GM20431 (cell line): ENCODE results near the gene RFNG.
"Not testable (repeated sequence)": the region's sequence is repeated elsewhere in the genome, so short reads cannot be mapped to it uniquely, and the experiment has no call there.

Experiments used
- in situ Hi-C: fragments of 300-500 bp; cut with MseI, MboI; formaldehyde crosslinking; loops from one replicate; pipeline ENCODE4 v1.15.0; 2020; ENCODE audit warnings: low sequenced_read_pairs; ENCODE audit not compliant: unreplicated experiment

The RFNG gene

GRCh38 chr17:82049106-82049505 lies 2.5 kb downstream of the RFNG start:
- in situ Hi-C loops: no loop called here

GRCh38 chr17:82048571-82048971 lies 3.0 kb downstream of the RFNG start:
- in situ Hi-C loops: no loop called here

GRCh38 chr17:82047914-82048570 lies 3.6 kb downstream of the RFNG start:
- in situ Hi-C loops: no loop called here

GRCh38 chr17:82047379-82047778 lies 4.2 kb downstream of the RFNG start:
- in situ Hi-C loops: no loop called here

GRCh38 chr17:82046903-82047302 lies 4.7 kb downstream of the RFNG start:
- in situ Hi-C loops: no loop called here

DNA sequence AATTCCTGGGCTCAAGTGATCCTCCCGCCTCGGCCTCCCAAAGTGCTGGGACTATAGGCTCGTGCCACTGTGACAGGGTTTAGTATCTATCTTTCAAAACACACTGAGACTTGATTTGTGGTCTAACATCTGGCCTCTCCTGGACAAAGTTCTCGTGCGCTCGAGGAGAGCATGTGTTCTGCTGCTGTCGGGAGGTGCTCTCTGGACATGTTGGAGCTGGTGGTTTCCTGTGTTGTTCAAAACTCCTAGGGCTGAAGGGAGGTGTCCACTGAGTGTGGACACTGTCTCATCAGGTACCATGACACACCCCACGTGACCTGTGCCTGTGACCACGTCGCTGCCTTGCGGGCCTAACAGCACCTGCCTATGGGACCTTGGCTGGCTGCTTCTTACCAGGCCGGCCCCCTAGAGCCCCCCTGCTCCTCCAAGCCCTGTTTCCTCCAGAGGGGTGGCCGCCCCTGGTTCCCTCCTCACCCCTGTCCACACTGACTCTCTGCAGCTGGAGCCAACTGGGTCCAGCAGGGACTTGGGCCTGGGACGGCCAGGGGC lies 5.6 kb downstream of the RFNG start:
- in situ Hi-C loops: no loop called here

DNA sequence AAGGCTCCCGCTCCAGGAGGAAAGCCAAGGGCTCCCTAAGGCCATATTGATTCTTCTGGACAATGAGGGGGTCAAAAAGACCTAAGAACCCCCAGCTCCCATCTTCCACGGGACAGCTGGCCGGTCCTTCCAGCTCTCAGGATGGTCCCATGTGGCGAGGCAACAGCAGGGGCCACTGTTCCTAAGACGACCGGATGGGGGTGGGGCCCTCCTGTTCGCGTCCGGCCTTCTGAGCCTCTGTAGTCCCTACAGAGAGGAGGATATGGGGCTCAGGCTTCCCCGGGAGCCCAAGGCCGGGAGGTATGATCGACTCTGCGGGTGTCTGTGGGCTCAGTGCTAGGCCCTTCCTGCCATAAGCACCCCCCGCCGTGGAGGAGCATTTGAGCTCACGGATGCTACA lies 8.1 kb downstream of the RFNG start:
- in situ Hi-C loops: no loop called here

- in situ Hi-C loops: no loop called here
These were observed 9.0 kb downstream of the RFNG start for GRCh38 chr17:82042649-82043048.

- in situ Hi-C loops: no loop called here
These were observed 10.3 kb downstream of the RFNG start for GRCh38 chr17:82041144-82041814.

- in situ Hi-C loops: no loop called here
These were observed 11.8 kb downstream of the RFNG start for GRCh38 chr17:82039695-82040299.

- in situ Hi-C loops: not testable (repeated sequence)
These were observed 12.7 kb downstream of the RFNG start for GRCh38 chr17:82038796-82039409.

GRCh38 chr17:82037889-82038195 lies 13.8 kb downstream of the RFNG start:
- in situ Hi-C loops: no loop called here

DNA sequence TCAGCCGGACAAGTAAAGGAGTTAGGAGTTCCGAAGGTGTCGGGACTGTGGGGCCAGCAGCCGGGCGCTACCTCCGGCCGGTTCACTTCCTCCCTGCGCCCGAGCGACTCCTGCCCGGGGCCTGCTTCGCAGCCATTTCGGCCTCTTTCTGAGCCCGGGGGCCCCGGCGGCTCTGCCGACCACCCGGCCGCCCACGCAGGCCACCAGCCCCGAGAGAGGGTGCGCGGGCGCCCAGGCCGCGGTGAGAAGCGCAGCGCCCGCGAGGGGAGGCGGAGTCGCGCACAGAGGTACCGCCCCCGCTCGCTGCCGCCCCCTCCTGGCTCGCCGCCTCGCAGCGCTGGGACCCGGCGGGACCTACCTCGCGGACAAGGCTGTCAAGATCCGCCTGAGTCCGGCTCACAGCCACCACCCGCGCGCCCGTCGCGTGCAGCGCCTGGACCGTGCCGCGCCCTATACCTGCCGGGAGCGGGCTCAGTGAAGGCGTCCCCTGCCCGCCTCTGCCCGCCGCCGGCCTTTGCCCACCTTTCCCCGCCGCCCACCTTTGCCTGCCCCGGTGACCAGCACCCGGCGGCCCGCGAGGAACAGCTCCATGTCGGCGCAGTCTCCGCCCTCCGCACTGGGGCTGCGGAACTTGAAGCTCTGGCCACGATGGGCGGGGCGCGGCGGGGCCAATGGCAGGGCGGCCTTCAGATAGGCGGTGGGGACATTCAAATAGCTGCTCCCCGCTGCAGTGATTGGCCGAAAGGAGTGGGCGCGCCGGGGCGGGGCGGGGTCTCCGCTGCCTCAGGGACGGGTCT lies 14.3 kb downstream of the RFNG start, which contains the start of gene DCXR:
Gene DCXR, minus strand, starts transcription at position 606 of the 797 bp plus-strand sequence. Its CDS starts 15 bp downstream, at position 591.
- in situ Hi-C loops: no loop called here

GRCh38 chr17:82036634-82037091 lies 14.9 kb downstream of the RFNG start:
- in situ Hi-C loops: no loop called here

GRCh38 chr17:82035956-82036633 lies 15.5 kb downstream of the RFNG start:
- in situ Hi-C loops: no loop called here

DNA sequence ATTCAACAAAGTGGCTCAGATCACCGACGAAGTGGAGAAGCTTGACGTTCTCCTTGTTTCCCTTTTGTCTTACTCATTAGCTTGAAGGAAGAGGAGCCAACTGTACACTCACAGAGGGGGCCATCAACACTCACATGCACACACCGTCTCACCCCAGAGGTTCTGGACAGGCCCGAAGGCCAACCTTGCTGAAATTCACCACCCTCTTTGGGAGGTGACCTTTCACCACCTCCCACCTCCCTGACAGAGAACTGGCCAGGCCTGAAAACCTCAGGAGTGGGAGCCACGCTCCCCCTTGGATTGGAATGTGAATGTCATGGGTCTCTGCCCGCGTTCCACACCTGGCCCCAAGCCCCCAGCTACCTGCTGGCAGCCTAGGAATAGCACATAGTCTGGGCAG lies 16.1 kb downstream of the RFNG start:
- in situ Hi-C loops: no loop called here

GRCh38 chr17:82034371-82035011 lies 17.1 kb downstream of the RFNG start:
- in situ Hi-C loops: no loop called here

DNA sequence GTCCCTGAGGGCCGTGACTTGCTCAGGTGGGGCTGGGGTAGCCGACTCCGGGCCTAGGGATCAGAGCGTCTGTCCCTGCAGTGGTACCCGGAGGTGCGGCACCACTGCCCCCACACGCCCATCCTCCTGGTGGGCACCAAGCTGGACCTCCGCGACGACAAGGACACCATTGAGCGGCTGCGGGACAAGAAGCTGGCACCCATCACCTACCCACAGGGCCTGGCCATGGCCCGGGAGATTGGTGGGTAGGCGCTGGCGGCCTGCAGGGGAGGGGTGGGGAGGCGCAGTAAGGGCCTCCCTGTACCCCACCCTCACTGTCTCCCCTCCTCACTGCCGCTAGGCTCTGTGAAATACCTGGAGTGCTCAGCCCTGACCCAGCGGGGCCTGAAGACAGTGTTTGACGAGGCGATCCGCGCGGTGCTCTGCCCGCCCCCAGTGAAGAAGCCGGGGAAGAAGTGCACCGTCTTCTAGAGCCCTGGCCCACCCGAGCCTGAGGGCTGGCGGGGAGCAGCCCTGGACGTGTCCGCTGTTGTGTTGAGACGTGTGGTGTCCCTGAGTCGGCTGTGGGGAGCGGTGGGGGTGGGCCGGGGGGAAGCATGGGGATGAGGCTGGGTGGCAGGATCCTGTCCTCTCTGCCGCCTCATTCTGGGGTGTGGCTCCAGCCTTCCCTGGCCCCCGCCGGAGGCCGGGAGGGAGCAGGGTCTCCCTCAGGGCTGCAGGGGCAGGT lies 18.1 kb downstream of the RFNG start:
- in situ Hi-C loops: no loop called here
